Stimulated activated CD4-positive, alpha-beta T cell treated with anti-CD3 and anti-CD28 coated beads, Interleukin-4, amount 100 ng/mL, for 24 hours (primary cell): Measurements from ENCODE around the gene LRIT1.

Experiments used
- DNase-seq: peaks from one replicate; pipeline ENCODE4 v3.0.0-alpha.2; 2020

Gene LRIT1

DNA sequence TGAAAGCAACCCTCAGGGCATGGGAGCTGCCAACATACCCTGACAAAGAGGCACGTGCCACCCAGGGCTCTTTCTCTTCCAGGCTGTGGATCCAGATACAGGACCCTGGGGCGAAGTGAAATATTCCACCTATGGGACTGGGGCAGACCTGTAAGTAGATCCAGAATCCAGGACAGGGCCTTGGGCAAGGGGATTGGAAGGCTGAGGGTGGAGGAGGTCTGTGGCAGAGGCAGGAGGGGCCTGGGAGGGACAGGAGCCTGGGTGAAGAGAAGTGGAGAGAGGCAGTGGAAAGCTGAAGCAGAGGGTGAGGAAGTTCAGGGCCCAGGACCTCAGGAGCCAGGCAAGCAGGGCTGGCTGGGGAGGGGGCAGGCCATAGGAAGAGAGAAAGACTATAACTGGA is 29.8 kb downstream of the LRIT1 start:
- DNase-seq: no peak

DNA sequence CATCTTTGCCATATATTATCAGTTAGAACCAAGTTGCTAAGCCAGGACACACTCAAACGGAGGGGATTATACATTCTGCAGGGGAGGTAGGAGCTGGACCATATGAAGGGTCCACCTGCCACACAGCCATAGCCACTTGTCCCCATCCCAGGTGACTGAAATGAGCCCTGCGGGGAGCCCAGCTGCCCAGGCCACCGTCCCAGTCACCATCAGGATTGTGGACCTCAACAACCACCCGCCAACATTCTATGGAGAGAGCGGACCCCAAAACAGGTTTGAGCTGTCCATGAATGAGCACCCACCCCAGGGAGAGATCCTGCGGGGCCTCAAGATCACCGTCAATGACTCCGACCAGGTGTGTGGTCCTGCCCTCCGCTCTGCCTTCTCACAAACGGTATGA is 33.3 kb downstream of the LRIT1 start:
- DNase-seq: no peak

GRCh38 chr10:84205853-84206525 is 35.4 kb downstream of the LRIT1 start:
- no peak for DNase-seq

GRCh38 chr10:84205049-84205852 is 36.1 kb downstream of the LRIT1 start:
- DNase-seq: peak; percentile 63

DNA sequence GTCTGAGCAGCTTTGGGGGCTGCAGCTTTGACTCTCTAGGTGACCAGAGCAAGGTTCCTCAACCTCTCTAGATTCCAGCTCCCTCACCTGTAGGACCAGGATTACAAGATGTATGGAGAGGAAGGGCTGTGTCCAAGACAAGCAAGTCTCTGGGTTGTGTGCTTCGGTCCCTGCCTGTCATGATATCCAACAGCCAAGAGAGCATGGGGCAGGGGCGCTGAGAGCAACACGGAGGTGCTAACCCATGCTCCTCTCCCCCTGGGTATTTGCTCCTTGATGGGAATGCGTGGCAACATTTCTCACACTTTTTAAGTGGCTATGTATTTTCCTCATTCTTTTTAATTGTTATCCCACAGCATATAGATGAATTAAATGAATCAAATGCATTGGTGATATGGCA is 36.7 kb downstream of the LRIT1 start:
- no peak for DNase-seq

DNA sequence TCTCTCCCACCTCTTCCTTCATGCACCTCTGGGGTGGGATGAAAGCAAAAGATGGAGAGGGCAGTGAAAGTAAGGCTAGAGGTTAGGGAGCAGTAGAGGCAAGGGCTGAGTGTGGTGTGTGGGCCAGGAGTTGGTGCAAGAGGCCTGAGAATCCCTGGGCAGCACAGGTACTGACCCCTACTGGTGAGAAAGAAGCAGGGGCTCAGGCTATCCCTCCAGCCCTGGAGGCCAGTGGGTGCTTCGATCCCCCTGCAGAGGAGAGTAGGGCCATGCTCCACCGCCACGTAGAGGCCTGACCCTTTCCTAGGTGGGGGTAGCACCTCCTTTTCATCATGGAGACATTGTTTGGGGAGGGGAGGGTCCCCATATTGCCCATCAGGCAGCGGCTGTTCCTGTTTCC is 37.2 kb downstream of the LRIT1 start:
- no peak for DNase-seq

DNA sequence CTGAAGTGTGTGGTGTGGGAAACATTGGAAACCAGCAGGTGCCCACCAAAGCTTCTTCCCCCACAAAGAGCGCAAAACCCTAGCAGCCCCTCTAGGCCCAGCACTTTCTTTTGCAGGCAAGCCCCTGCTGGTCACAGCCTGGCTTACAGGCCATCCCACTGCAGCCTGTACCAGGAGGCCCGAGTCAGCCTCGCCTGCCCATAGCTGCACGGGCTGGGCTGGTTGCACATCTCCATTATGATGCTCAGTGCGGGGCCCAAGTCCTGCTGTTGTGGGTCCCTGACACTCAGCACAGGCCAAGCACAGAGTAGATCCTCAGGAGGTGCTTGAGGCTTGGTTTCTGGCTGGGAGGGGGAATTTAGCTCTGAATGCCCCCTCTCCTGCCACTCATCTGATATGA is 39.0 kb downstream of the LRIT1 start:
- no peak for DNase-seq

GRCh38 chr10:84201682-84202081 is 39.7 kb downstream of the LRIT1 start:
- no peak for DNase-seq

DNA sequence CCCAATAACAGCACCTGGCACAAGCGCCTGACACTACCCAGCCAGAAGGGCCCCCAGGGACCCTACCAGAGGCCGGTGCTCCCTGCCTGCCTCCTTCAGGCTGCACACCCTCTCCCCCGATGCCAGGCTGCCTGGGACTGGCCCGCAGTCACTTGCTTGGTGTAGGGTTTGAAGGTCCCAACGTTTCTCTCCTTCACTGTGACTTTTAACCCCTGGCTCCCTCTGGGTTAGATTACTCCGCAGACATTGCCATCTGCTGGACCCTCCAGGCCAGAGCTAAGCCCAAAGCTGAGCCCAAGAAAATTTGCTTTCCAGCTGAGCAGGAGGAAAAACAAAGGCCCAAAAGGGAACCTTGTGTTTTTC is 40.1 kb downstream of the LRIT1 start:
- DNase-seq: no peak

- no peak for DNase-seq
These were observed 40.7 kb downstream of the LRIT1 start for GRCh38 chr10:84200537-84201243.

GRCh38 chr10:84198206-84198915 is 43.0 kb downstream of the LRIT1 start:
- no peak for DNase-seq

GRCh38 chr10:84197643-84198042 is 43.7 kb downstream of the LRIT1 start:
- no peak for DNase-seq

- no peak for DNase-seq
These were observed 44.4 kb downstream of the LRIT1 start for GRCh38 chr10:84196941-84197340.

GRCh38 chr10:84196083-84196482 is 45.3 kb downstream of the LRIT1 start:
- DNase-seq: no peak

DNA sequence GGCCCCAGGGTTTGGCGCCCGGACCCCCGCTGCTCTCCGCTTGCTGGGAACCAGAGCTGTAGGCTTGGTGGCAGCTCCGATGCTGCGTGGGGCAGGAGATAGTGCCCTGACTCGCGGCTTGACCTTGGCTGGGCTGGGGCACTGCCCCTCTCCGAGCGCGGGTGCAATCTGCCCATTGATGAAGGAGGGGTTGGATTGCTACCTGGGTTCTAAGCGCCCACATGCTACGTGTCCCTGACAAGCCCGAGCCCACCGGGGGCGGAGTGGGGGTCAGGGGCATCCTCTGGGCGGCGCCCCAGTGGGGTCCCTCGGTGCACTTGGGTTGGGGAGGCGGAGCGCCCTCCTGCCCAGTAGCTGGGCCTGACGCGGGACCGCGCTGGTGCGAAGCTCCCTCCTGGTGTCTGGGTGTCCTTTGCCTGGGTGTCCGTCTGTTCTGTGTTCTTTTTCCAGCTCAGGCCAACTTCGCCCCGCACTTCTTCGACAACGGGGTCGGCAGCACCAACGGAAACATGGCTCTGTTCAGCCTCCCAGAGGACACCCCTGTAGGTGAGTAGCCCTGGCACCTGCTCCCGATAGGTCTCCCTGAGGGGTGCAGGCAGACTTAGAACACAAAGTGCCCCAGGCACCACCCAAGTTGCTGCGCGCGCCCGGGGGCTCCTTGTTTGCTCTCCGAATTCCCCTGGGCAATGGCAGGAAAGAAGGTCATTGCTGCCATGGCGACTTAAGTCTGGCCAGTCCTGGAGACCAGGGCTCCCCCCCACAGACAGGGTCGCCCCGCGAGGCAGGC is 46.1 kb downstream of the LRIT1 start:
- no peak for DNase-seq

DNA sequence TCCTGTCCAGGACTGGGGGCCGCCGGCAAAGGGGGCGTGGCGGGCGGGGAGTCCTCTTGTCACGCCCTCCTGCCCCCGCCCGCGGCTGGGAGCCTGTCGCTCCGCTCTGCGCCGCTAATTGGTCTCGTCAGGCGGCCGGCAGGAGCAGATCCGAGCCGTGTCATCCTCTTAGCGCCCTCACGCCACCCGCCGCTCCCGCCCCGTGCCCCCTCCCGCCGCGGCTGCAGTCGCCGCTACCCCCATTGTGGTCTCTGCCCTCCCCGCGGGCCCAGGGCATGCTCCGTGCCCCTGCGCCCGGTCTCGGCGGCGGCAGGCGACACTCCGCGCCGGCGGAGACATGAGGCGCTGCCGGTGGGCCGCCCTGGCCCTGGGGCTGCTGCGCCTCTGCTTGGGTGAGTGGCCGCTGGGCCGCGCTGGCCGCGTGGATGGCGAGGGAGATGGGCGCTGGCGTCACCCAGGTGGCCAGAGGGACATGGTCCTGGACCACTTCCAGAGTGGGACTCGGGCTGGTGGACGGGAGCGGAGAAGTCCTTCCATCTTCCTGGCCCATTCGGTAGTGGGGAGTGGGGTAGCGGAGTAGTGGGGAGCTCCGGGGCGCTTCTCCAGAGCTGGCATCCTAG is 46.8 kb downstream of the LRIT1 start, which contains the start of gene CDHR1:
TSS of gene CDHR1 (plus strand) at position 114 of the 620 bp plus-strand sequence. CDS start at position 338, 224 bp downstream.
- DNase-seq: peak; percentile 15

GRCh38 chr10:84193846-84194423 is 47.4 kb downstream of the LRIT1 start:
- no peak for DNase-seq

GRCh38 chr10:84193327-84193726 is 48.0 kb downstream of the LRIT1 start:
- DNase-seq: no peak

DNA sequence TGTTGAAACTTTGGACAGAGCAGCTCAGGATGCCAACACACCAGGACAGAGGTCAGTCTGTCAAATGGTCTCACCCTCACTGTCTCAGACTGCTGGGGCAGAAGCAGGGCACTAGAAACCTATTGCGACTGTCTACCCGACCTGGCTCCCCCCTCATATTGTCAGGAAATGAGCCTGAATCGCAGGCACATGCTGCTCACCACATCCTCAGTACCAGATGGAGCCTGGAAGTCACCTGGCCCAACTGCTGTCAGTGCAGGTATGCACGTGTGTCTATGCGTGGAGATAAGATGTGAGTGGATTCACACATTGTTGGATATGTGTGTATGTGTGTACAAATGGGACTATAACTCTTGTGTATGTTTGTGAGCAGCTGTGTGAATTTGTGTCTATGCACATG is 50.2 kb downstream of the LRIT1 start:
- no peak for DNase-seq

- no peak for DNase-seq
These were observed 50.7 kb downstream of the LRIT1 start for GRCh38 chr10:84190621-84191020.

DNA sequence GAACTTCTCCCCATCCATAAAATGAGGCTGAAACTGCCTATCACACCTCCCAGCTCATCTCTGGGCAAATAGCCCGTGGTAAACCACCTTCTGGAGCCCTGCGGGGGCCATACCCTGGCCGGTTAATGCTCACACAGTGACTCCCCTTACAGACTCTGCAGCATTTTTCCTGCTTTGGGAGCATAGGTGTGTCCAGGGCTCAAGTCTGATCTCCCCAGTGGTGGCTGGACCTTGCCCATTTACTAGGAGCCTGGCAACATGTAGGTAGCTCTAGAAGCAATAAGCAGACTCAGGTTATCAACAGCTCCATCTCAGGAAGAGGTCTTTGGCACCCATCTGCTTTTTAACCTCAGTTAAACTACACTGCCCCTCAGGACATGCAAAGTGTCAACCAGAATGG is 52.5 kb downstream of the LRIT1 start:
- DNase-seq: no peak
